K562 (cell line): ENCODE results near the gene PTGR3.

Experiments used
- EHMT2 ChIP-seq: fragments of 450-650 bp; IDR thresholded peaks from 2 replicates; pipeline ENCODE4 v1.6.1; 2018; ENCODE audit warnings: antibody characterized with exemption
- HIVEP1 ChIP-seq: fragments of 250-450 bp; sonication (Bioruptor Pico); IDR thresholded peaks from 2 replicates; pipeline ENCODE4 v1.4.0; 2020; ENCODE audit warnings: mild to moderate bottlenecking
- KDM1A ChIP-seq, 2 experiments: fragments of 450-650 bp; IDR thresholded peaks; 2 replicates each; pipeline ENCODE4 v1.6.1; 2016; ENCODE audit warnings: mild to moderate bottlenecking in 2 of 2
- NFYB ChIP-seq: IDR thresholded peaks from 2 replicates; pipeline ENCODE4 v1.6.1; 2011; ENCODE audit warnings: mild to moderate bottlenecking, moderate library complexity; ENCODE audit not compliant: insufficient read length; ENCODE audit errors: extremely low read depth
- ZNF263 ChIP-seq: sonication (generic); formaldehyde crosslinking; IDR thresholded peaks from 2 replicates; pipeline ENCODE4 v1.8.0; 2022; ENCODE audit warnings: mild to moderate bottlenecking, missing genetic modification reagents, borderline replicate concordance
- TF ChIP-seq, protein P1 (sequence below): fragments of 250-450 bp; sonication (Bioruptor Pico); IDR thresholded peaks from 2 replicates; pipeline ENCODE4 v1.8.0; 2022; ENCODE audit warnings: inconsistent platforms, mild to moderate bottlenecking, moderate library complexity, borderline replicate concordance
- TF ChIP-seq, protein P2 (sequence below): IDR thresholded peaks from 2 replicates; pipeline ENCODE4 v1.6.1; 2012; ENCODE audit warnings: low read depth, low read length, improper control_type of control experiment, borderline replicate concordance
- TF ChIP-seq, protein P3 (sequence below), 3 experiments: IDR thresholded peaks in 2 of 3; conservative IDR thresholded peaks in 1 of 3; 2 replicates each; pipeline ENCODE4 v1.5.1; 2011 to 2012; ENCODE audit warnings: low read length in 3 of 3, mild to moderate bottlenecking in 3 of 3, control low read depth in 2 of 3, improper control_type of control experiment in 1 of 3, inconsistent platforms in 1 of 3, low read depth in 1 of 3, mixed read lengths in 1 of 3, moderate library complexity in 1 of 3; ENCODE audit not compliant: insufficient read depth in 2 of 3

DNA sequence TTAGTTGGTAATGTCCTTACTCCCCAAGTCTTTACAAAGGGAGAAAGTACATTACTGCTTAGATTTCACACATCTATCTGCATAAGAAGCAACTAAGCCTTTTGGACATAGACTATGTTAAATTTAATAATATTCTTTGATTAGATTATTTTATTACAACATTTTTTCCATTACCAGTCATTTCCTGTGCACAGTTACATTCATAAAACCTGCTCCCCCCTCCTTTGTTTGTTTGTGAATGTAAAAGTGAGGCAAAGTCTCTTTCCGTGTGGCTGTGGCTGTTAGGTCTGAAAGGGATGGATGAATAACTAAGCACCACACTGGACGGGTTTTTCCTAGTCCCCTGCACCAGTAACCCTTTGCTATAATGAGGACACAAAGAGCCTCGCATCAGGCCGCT is 9.6 kb downstream of the PTGR3 start:
- TF ChIP-seq NFYB = no peak
- TF ChIP-seq, protein P1, sequence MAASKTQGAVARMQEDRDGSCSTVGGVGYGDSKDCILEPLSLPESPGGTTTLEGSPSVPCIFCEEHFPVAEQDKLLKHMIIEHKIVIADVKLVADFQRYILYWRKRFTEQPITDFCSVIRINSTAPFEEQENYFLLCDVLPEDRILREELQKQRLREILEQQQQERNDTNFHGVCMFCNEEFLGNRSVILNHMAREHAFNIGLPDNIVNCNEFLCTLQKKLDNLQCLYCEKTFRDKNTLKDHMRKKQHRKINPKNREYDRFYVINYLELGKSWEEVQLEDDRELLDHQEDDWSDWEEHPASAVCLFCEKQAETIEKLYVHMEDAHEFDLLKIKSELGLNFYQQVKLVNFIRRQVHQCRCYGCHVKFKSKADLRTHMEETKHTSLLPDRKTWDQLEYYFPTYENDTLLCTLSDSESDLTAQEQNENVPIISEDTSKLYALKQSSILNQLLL = no peak
- no peak for TF ChIP-seq EHMT2
- TF ChIP-seq KDM1A (IDR thresholded peaks at IDR 0.05) = no peak
- TF ChIP-seq, protein P2, sequence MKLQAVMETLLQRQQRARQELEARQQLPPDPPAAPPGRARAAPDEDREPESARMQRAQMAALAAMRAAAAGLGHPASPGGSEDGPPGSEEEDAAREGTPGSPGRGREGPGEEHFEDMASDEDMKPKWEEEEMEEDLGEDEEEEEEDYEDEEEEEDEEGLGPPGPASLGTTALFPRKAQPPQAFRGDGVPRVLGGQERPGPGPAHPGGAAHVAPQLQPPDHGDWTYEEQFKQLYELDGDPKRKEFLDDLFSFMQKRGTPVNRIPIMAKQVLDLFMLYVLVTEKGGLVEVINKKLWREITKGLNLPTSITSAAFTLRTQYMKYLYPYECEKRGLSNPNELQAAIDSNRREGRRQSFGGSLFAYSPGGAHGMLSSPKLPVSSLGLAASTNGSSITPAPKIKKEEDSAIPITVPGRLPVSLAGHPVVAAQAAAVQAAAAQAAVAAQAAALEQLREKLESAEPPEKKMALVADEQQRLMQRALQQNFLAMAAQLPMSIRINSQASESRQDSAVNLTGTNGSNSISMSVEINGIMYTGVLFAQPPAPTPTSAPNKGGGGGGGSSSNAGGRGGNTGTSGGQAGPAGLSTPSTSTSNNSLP = no peak
- TF ChIP-seq, protein P3, sequence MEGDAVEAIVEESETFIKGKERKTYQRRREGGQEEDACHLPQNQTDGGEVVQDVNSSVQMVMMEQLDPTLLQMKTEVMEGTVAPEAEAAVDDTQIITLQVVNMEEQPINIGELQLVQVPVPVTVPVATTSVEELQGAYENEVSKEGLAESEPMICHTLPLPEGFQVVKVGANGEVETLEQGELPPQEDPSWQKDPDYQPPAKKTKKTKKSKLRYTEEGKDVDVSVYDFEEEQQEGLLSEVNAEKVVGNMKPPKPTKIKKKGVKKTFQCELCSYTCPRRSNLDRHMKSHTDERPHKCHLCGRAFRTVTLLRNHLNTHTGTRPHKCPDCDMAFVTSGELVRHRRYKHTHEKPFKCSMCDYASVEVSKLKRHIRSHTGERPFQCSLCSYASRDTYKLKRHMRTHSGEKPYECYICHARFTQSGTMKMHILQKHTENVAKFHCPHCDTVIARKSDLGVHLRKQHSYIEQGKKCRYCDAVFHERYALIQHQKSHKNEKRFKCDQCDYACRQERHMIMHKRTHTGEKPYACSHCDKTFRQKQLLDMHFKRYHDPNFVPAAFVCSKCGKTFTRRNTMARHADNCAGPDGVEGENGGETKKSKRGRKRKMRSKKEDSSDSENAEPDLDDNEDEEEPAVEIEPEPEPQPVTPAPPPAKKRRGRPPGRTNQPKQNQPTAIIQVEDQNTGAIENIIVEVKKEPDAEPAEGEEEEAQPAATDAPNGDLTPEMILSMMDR (IDR thresholded peaks at IDR 0.05 in 2 of 3, conservative IDR thresholded peaks at IDR 0.05 in 1 of 3; ENCODE audit: insufficient read depth in 2 of 3, low read depth in 1 of 3, low read length in 3 of 3) = no peak
- no peak for TF ChIP-seq HIVEP1 (CRISPR knock-in tag)
- no peak for TF ChIP-seq ZNF263
